GM12872 (cell line): ENCODE measurements around the gene GLRX5.

ENCODE experiments used
- CTCF ChIP-seq: IDR thresholded peaks from 3 replicates; pipeline ENCODE4 v1.5.1; 2011; ENCODE audit warnings: low read depth, mild to moderate bottlenecking, low read length, moderate library complexity; ENCODE audit not compliant: insufficient read depth

Gene GLRX5

GRCh38 chr14:95490138-95490509 lies 44.7 kb upstream of the GLRX5 start:
- TF ChIP-seq CTCF: no peak

GRCh38 chr14:95490727-95491451 lies 44.0 kb upstream of the GLRX5 start:
- TF ChIP-seq CTCF: no peak

- TF ChIP-seq CTCF: no peak
These were observed 42.8 kb upstream of the GLRX5 start for GRCh38 chr14:95491936-95492608.

- TF ChIP-seq CTCF: no peak
These were observed 41.3 kb upstream of the GLRX5 start for GRCh38 chr14:95493503-95493902.

GRCh38 chr14:95493976-95494375 lies 40.9 kb upstream of the GLRX5 start:
- no peak for TF ChIP-seq CTCF

- no peak for TF ChIP-seq CTCF
These were observed 40.4 kb upstream of the GLRX5 start for GRCh38 chr14:95494456-95494855.

GRCh38 chr14:95495076-95495475 lies 39.8 kb upstream of the GLRX5 start:
- TF ChIP-seq CTCF: no peak
